Measurements from ENCODE around the gene COL5A2.

DNA sequence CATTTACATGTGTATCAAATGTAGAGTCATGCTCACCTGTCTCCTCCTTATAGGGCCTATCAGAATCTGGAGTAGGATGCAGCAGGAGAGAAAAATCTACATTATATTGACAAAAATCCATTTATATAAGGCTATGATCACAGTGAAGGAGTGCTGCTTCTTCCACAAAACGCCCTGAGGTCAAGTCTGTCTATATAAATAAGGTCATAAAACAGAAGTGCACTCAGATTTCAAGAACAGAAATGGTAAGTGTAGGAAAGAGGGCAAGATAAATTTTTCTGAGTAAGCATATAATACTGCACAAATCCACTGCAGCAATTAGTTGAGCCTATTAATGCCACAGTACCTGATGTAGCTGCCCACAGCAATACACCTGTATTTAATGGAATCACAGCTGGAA lies 51.8 kb downstream of the COL5A2 start:
- TF ChIP-seq, protein P1, sequence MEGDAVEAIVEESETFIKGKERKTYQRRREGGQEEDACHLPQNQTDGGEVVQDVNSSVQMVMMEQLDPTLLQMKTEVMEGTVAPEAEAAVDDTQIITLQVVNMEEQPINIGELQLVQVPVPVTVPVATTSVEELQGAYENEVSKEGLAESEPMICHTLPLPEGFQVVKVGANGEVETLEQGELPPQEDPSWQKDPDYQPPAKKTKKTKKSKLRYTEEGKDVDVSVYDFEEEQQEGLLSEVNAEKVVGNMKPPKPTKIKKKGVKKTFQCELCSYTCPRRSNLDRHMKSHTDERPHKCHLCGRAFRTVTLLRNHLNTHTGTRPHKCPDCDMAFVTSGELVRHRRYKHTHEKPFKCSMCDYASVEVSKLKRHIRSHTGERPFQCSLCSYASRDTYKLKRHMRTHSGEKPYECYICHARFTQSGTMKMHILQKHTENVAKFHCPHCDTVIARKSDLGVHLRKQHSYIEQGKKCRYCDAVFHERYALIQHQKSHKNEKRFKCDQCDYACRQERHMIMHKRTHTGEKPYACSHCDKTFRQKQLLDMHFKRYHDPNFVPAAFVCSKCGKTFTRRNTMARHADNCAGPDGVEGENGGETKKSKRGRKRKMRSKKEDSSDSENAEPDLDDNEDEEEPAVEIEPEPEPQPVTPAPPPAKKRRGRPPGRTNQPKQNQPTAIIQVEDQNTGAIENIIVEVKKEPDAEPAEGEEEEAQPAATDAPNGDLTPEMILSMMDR (conservative IDR thresholded peaks at IDR 0.05) = no peak
- TF ChIP-seq ZFX (IDR thresholded peaks at IDR 0.05) = no peak
